Measurements from ENCODE around the gene LRRC10B. TPM values are rescaled to one million over a fixed set of nuclear protein-coding genes. Genes with fewer than 3 reads are reported as not detected.
"Not testable (repeated sequence)": the region's sequence is repeated elsewhere in the genome, so short reads cannot be mapped to it uniquely, and the experiment has no call there.

LRRC10B gene
- not detected for total RNA-seq

DNA sequence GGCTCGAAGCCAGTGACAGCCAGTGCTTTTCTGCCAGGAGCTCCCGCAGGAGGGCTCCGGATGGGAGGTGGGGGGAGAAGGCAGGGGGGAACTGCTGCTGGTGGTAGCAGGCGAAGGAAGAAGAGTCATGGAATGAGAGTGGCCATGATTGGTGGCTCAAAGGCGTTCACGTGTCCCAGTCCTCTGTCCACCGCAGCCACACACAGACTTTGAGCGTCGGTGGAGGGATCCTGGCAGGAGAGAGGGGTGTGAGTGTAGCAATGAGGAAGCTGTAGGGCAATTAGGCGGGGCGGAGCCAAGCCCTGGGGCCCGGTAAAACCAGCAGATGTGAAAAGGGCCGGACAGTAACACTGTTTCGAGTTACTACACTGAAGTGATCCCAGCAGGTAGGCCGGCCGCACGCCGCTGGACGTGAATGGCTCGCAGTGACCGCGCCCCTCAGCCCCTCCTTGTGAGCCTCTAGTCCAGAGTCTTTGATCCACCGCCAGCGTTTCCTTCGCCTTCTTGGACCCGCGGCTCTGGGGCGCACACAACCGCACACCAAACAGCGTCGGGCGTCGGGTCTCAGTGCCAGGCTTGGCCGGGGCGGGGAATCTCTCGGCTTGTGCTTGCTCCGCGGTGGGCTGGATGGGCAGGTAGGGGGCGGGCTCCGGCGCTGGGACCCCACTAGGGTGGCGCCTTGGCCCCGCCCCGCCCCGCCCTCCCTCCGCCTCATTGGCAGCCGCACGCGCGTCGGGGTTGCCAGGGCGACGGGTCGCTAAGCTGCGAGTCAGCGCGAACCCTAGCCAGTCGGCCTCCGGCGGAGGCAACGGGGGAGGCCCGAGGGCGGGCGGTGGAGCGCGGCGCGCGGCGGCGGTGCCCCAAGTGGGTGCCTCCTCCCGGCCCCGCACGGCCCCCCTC lies at the start of gene LRRC10B:
Gene LRRC10B (plus strand): TSS at position 788 of the 900 bp plus-strand sequence. CDS start 250 bp downstream, outside the sequence.
- Histone ChIP-seq H3K27me3 (ENCODE audit: insufficient read depth, low read length) (peaks cover 44% of the 10 kb centered on the region), H3K4me3 (ENCODE audit: low read length) (no peak within 1 kb of the TSS), H3K9me3 (ENCODE audit: low read depth, low read length) (no peaks in the 10 kb centered on the region), H3K4me1 (ENCODE audit: insufficient read depth, low read length) (peaks cover 17% of the 10 kb centered on the region)

DNA sequence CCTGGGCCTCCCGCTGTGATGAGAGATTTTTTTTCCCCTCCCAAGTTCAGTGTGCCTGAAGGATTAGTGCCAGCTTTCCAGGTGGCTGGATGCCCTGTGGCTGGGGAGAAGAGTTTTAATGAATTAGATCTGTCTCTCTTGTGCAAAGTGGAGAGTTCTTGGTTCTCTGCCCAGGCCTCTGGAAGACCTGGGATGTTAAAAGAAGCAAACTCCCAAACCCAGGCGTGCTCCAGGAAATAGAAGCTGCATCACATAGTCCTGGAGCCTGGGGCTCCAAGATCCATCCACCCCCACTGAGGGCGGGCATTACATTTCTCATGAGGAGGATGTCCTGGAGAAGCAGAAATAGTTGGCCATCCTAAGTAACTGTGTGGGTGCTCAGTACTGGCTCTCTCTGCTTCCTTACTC lies 48.1 kb upstream of the LRRC10B start:
- Histone ChIP-seq H3K4me1 (ENCODE audit: insufficient read depth, low read length) (no peaks in the 10 kb centered on the region), H3K27me3 (ENCODE audit: insufficient read depth, low read length) (no peaks in the 10 kb centered on the region), H3K9me3 (ENCODE audit: low read depth, low read length) (no peaks in the 10 kb centered on the region)

GRCh38 chr11:61460986-61461385 lies 47.6 kb upstream of the LRRC10B start:
- Histone ChIP-seq H3K4me3 (ENCODE audit: low read length) (no peak overlapping the region), H3K27me3 (ENCODE audit: insufficient read depth, low read length) (no peaks in the 10 kb centered on the region), H3K9me3 (ENCODE audit: low read depth, low read length) (no peaks in the 10 kb centered on the region), H3K4me1 (ENCODE audit: insufficient read depth, low read length) (no peaks in the 10 kb centered on the region)

More for the DNA sequence above, 48.1 kb upstream of the LRRC10B start:
- H3K4me3 ChIP-seq (ENCODE audit: low read length), result no peak overlapping the region

GRCh38 chr11:61467602-61468001 lies 40.9 kb upstream of the LRRC10B start:
- H3K9me3 ChIP-seq (ENCODE audit: low read depth, low read length); H3K4me3 ChIP-seq (ENCODE audit: low read length); H3K4me1 ChIP-seq (ENCODE audit: insufficient read depth, low read length); H3K27me3 ChIP-seq (ENCODE audit: insufficient read depth, low read length): not testable (repeated sequence)

DNA sequence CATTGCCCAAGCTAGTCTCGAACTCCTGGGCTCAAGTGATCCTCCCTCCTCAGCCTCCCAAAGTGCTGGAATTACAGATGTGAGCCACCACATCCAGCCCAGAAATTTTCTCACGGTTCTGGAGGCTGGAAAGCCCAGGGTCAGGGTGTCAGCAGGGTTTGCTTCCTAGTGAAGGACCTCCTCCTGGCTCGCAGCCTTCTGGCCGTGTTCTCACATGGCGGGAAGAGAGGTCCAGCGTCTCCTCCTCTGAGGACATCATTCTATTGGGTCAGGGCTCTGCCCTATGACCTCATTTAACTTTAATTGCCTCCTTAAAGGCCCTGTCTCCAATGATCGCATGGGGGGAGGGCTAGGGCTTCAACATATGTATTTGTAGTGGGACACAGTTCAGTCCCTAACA lies 40.5 kb upstream of the LRRC10B start:
- no peaks in the 10 kb centered on the region for H3K4me1 ChIP-seq (ENCODE audit: insufficient read depth, low read length)
- no peaks in the 10 kb centered on the region for H3K9me3 ChIP-seq (ENCODE audit: low read depth, low read length)
- H3K4me3 ChIP-seq (ENCODE audit: low read length), result no peak overlapping the region
- H3K27me3 ChIP-seq (ENCODE audit: insufficient read depth, low read length), result no peaks in the 10 kb centered on the region

DNA sequence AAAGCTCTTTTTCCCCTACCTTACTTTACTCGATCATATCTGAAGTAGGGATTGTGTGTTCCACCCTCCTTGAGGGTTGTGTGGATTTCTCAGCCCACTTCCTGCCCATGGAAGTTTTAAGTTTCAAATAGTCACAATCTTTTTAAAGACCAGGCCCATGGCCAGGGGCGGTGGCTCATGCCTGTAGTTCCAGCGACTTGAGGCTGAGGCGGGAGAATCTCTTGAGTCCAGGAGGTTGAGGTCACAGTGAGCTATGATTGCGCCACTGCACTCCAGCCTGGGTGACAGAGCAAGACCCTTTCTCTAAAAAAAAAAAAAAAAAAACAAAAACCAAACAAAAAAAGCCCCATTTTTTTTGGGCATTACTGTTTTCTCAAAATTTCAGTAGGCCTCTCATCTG lies 36.3 kb upstream of the LRRC10B start:
- H3K4me3 ChIP-seq (ENCODE audit: low read length), result no peak overlapping the region
- H3K9me3 ChIP-seq (ENCODE audit: low read depth, low read length), result no peaks in the 10 kb centered on the region
- H3K27me3 ChIP-seq (ENCODE audit: insufficient read depth, low read length), result no peaks in the 10 kb centered on the region
- no peaks in the 10 kb centered on the region for H3K4me1 ChIP-seq (ENCODE audit: insufficient read depth, low read length)

- H3K4me3 ChIP-seq (ENCODE audit: low read length), result no peak overlapping the region
- H3K4me1 ChIP-seq (ENCODE audit: insufficient read depth, low read length), result no peaks in the 10 kb centered on the region
- no peaks in the 10 kb centered on the region for H3K27me3 ChIP-seq (ENCODE audit: insufficient read depth, low read length)
- H3K9me3 ChIP-seq (ENCODE audit: low read depth, low read length), result no peaks in the 10 kb centered on the region
These were observed 35.7 kb upstream of the LRRC10B start for GRCh38 chr11:61472868-61473267.

GRCh38 chr11:61473370-61474012 lies 35.1 kb upstream of the LRRC10B start:
- Histone ChIP-seq H3K4me3 (ENCODE audit: low read length) (no peak overlapping the region), H3K9me3 (ENCODE audit: low read depth, low read length) (no peaks in the 10 kb centered on the region), H3K27me3 (ENCODE audit: insufficient read depth, low read length) (no peaks in the 10 kb centered on the region), H3K4me1 (ENCODE audit: insufficient read depth, low read length) (no peaks in the 10 kb centered on the region)

DNA sequence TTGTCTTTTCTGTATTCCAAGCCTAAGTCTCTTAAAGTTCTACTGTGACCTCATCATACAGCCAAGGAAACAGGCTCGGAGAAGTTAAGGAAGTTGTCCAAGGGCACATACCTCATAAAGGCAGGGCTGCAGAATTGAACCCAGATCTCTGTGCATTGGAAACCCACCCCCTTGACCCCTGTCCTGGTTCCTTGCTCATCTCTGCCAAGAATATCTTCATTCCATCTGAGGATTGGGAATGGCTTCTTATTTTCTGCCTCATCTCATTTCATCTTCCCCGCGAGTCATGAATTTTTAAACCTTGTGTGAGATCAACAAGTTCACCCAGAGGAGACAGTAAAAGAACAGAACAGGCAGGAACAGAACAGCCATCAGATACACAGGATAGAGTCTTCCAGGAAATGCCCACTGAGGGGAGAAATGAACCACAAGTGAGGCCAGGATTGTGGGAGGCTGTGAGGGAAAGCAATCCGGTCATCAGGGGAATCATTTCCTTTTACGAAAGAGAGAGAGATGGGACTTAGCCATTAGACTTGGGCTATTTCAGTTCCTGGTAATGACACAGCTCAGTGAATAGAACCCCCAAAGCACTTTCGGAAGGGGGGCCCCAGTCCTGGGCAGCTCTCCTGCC lies 34.4 kb upstream of the LRRC10B start:
- Histone ChIP-seq H3K4me3 (ENCODE audit: low read length) (no peak overlapping the region), H3K4me1 (ENCODE audit: insufficient read depth, low read length) (no peaks in the 10 kb centered on the region), H3K9me3 (ENCODE audit: low read depth, low read length) (no peaks in the 10 kb centered on the region), H3K27me3 (ENCODE audit: insufficient read depth, low read length) (no peaks in the 10 kb centered on the region)

DNA sequence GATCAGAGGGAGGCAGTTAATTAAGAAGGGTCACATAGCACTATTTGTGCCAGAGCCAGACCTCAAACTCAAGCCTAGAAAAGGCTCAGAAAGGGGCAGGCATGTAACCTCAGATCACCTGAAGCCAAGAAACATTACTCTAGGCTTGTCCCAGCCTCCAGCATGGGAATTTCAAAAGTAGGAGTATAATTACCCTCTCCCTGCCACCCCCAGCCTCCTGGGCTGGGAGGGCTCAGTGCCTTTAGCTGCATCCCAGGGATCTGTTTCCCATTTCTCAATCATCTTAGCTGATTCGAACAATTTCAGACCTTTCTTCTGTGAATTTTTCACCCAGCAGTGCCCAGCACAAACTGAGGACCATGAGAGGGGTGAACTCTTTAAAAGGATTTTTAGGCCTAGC lies 33.1 kb upstream of the LRRC10B start:
- Histone ChIP-seq H3K27me3 (ENCODE audit: insufficient read depth, low read length) (no peaks in the 10 kb centered on the region), H3K9me3 (ENCODE audit: low read depth, low read length) (no peaks in the 10 kb centered on the region), H3K4me1 (ENCODE audit: insufficient read depth, low read length) (no peaks in the 10 kb centered on the region), H3K4me3 (ENCODE audit: low read length) (no peak overlapping the region)

DNA sequence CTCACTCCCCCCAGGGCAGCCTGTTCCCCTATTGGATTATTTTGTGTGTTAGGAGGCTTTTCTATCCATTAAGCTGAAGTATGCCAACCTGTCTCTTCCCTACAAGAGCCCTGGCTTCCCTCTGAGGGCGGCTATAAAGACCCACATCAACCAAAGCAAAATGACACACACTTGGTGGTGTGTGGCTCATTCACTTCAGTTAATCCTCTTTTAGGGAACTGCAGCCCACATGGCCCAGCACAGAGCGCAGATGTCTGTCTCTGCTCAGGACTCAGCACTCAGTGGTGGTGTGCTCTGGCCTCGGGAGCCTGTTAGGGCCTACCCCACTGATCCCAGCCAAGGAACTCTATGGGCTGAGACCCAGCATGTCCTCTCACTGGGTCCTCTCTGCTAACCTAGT lies 32.2 kb upstream of the LRRC10B start:
- Histone ChIP-seq H3K27me3 (ENCODE audit: insufficient read depth, low read length) (no peaks in the 10 kb centered on the region), H3K4me1 (ENCODE audit: insufficient read depth, low read length) (no peaks in the 10 kb centered on the region)

DNA sequence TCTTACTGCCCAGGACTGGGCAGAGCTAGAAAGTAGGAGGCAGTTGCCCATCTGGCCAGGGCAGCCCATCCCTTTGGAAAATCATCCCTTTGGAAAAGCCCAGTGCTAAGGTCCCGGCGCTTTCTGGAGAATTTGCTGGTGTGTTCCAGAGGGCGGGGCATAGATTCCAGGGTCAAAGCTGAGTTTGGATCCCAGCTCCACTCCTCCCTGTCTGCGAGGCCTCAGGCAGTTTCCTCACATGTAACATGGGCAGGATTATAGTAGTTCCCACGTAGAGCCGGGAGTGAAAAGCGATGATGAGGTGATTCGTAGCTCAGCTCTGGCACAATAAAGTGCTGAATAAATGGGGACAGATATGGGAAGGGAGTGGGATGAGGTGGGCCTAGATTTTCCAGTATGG lies 31.4 kb upstream of the LRRC10B start:
- no peaks in the 10 kb centered on the region for H3K9me3 ChIP-seq (ENCODE audit: low read depth, low read length)
- no peaks in the 10 kb centered on the region for H3K27me3 ChIP-seq (ENCODE audit: insufficient read depth, low read length)
- H3K4me3 ChIP-seq (ENCODE audit: low read length), result no peak overlapping the region
- no peaks in the 10 kb centered on the region for H3K4me1 ChIP-seq (ENCODE audit: insufficient read depth, low read length)

More for the DNA sequence above, 32.2 kb upstream of the LRRC10B start:
- H3K9me3 ChIP-seq (ENCODE audit: low read depth, low read length), result no peaks in the 10 kb centered on the region
- H3K4me3 ChIP-seq (ENCODE audit: low read length), result no peak overlapping the region

DNA sequence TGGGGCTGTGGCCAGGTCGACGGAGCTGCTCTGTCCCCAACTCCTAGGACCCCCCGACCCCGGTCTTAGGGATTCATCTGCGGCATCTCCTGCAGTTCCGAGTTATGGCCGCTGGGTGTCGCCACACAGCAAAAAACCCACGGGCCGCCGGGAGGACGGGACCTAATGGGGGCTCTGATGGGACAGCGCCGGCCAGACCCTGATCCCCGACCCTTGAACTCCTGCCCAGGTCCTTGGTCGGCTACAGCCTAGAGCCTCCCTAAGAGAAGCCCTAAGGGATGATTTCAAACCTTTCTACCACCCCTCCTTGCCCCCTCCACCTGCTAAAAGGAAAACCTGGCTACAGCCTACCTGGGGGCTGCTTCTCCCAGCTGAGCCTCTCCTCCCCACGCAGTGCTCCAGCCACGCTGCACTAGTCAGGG lies 30.8 kb upstream of the LRRC10B start:
- H3K27me3 ChIP-seq (ENCODE audit: insufficient read depth, low read length), result no peaks in the 10 kb centered on the region
- H3K4me3 ChIP-seq (ENCODE audit: low read length), result no peak overlapping the region
- H3K9me3 ChIP-seq (ENCODE audit: low read depth, low read length), result no peaks in the 10 kb centered on the region
- no peaks in the 10 kb centered on the region for H3K4me1 ChIP-seq (ENCODE audit: insufficient read depth, low read length)

DNA sequence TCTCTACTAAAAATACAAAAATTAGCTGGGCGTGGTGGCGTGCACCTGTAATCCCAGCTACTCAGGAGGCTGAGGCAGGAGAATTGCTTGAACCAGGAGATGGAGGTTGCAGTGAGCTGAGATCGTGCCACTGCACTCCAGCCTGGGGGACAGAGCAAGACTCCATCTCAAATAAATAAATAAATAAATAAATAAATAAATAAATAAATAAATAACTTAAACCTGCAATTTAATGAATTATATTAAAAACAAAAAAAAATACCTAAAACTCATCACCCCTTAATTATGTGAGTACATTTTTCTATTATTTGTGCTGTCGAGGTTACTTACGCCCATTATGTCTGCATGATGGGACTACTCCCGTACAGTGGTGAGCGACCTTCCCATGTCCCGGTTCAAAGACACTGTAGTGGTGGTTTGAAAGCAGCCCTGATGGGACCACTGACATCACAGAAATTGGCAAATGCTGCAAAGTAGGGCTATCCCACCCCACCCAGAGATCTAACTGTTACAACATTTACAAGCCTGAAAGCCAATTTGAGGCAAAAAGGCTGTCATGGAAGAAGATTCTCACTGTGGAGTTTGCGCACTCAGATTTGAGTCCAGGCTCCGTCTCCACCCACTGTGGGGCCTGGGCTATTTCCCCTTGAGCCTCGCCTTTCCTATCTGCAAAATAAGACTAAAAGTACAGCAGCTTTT lies 29.0 kb upstream of the LRRC10B start:
- H3K27me3 ChIP-seq (ENCODE audit: insufficient read depth, low read length); H3K9me3 ChIP-seq (ENCODE audit: low read depth, low read length); H3K4me1 ChIP-seq (ENCODE audit: insufficient read depth, low read length); H3K4me3 ChIP-seq (ENCODE audit: low read length): not testable (repeated sequence)
